ENCODE measurements around the gene IDH1.

IDH1 gene

GRCh38 chr2:208210688-208211451 lies 44.0 kb downstream of the IDH1 start:
- TF ChIP-seq, protein P1, sequence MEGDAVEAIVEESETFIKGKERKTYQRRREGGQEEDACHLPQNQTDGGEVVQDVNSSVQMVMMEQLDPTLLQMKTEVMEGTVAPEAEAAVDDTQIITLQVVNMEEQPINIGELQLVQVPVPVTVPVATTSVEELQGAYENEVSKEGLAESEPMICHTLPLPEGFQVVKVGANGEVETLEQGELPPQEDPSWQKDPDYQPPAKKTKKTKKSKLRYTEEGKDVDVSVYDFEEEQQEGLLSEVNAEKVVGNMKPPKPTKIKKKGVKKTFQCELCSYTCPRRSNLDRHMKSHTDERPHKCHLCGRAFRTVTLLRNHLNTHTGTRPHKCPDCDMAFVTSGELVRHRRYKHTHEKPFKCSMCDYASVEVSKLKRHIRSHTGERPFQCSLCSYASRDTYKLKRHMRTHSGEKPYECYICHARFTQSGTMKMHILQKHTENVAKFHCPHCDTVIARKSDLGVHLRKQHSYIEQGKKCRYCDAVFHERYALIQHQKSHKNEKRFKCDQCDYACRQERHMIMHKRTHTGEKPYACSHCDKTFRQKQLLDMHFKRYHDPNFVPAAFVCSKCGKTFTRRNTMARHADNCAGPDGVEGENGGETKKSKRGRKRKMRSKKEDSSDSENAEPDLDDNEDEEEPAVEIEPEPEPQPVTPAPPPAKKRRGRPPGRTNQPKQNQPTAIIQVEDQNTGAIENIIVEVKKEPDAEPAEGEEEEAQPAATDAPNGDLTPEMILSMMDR (IDR thresholded peaks at IDR 0.05; ENCODE audit: low read depth, low read length), result no peak
- no peaks in the 10 kb centered on the region for H3K36me3 ChIP-seq

DNA sequence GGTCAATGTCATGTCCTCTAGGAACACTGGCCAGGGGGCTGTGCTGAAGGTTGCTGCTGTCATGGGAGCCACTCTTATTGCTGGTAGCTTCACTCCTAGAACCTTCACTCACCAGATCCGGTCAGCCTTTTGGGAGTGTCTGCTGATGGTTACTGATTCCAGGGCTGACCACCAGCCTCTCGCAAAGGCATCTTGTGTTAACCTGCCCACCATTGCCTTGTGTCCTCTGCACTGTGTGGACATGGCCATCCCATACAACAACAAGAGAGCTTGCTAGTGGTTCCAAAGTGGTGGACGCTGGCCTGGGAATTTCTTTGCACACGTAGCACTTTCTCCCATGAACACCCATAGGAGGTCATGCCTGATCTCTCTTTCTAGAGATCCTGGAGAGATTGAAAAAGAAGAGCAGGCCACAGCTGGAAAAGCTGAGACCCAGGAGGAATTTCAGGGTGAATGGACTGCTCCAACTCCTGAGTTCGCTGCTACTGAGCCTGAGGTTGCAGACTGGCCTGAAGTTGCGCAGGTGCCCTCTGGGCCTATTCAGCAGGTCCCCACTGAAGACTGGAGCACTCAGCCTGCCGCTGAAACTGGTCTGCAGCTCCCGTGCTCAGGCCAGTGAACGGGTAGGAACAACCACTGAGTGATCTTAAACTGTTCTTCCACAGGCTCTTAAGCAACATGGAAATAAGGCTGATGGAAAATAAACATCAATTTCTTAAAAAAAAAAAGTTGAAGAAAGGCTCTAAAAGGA lies 46.4 kb downstream of the IDH1 start:
- Histone ChIP-seq H3K36me3 (no peaks in the 10 kb centered on the region), H3K27me3 (no peaks in the 10 kb centered on the region), H3K4me3 (ENCODE audit: low read depth, low read length) (no peak overlapping the region), H3K4me1 (no peaks in the 10 kb centered on the region), H3K9me3 (no peaks in the 10 kb centered on the region)
- TF ChIP-seq, protein P1 (IDR thresholded peaks at IDR 0.05; ENCODE audit: low read depth, low read length), result no peak
- DNase-seq, result no peak

More at GRCh38 chr2:208210688-208211451, 44.0 kb downstream of the IDH1 start:
- no peak for DNase-seq
- Histone ChIP-seq H3K4me1 (no peaks in the 10 kb centered on the region), H3K27me3 (no peaks in the 10 kb centered on the region), H3K4me3 (ENCODE audit: low read depth, low read length) (no peak overlapping the region), H3K9me3 (no peaks in the 10 kb centered on the region)

- no peak for DNase-seq
- Histone ChIP-seq H3K36me3 (no peaks in the 10 kb centered on the region), H3K4me1 (no peaks in the 10 kb centered on the region)
Measured at GRCh38 chr2:208207769-208208168, 47.1 kb downstream of the IDH1 start.

GRCh38 chr2:208204166-208204565 lies 50.7 kb downstream of the IDH1 start:
- Histone ChIP-seq H3K36me3 (no peaks in the 10 kb centered on the region), H3K4me1 (no peaks in the 10 kb centered on the region), H3K4me3 (ENCODE audit: low read depth, low read length) (no peak overlapping the region), H3K9me3 (no peaks in the 10 kb centered on the region), H3K27me3 (no peaks in the 10 kb centered on the region)
- no peak for DNase-seq
- TF ChIP-seq, protein P1 (IDR thresholded peaks at IDR 0.05; ENCODE audit: low read depth, low read length), result no peak

More at GRCh38 chr2:208207769-208208168, 47.1 kb downstream of the IDH1 start:
- no peaks in the 10 kb centered on the region for H3K9me3 ChIP-seq
- no peak overlapping the region for H3K4me3 ChIP-seq (ENCODE audit: low read depth, low read length)
- no peaks in the 10 kb centered on the region for H3K27me3 ChIP-seq
- TF ChIP-seq, protein P1 (IDR thresholded peaks at IDR 0.05; ENCODE audit: low read depth, low read length), result no peak

GRCh38 chr2:208195531-208195930 lies 59.3 kb downstream of the IDH1 start:
- H3K4me3 ChIP-seq (ENCODE audit: low read depth, low read length), result no peak overlapping the region

More at GRCh38 chr2:208195531-208195930, 59.3 kb downstream of the IDH1 start:
- H3K36me3 ChIP-seq, result no peaks in the 10 kb centered on the region
- H3K27me3 ChIP-seq, result no peaks in the 10 kb centered on the region
- no peak for DNase-seq
- TF ChIP-seq, protein P1 (IDR thresholded peaks at IDR 0.05; ENCODE audit: low read depth, low read length), result no peak
- H3K9me3 ChIP-seq, result no peaks in the 10 kb centered on the region
- H3K4me1 ChIP-seq, result no peaks in the 10 kb centered on the region
